Astrocyte of the spinal cord (primary cell): ENCODE data around the gene PET100.

Experiments
- DNase-seq: peaks from one replicate; pipeline ENCODE4 v3.0.0; 2011; ENCODE audit warnings: low read depth, low spot score
- H3K4me3 ChIP-seq: 2 replicates; pipeline ENCODE4 v1.5.1; 2011; ENCODE audit warnings: low read depth, mild to moderate bottlenecking, low read length, moderate library complexity
- in situ Hi-C: cut with HindIII; loops from 2 replicates; pipeline ENCODE4 v1.10.0; 2017; ENCODE audit warnings: low sequenced_read_pairs
- TF ChIP-seq, protein P1 (sequence below): IDR thresholded peaks from 2 replicates; pipeline ENCODE4 v1.5.1; 2012; ENCODE audit warnings: low read depth, mild to moderate bottlenecking, low read length, inconsistent platforms

PET100 gene

DNA sequence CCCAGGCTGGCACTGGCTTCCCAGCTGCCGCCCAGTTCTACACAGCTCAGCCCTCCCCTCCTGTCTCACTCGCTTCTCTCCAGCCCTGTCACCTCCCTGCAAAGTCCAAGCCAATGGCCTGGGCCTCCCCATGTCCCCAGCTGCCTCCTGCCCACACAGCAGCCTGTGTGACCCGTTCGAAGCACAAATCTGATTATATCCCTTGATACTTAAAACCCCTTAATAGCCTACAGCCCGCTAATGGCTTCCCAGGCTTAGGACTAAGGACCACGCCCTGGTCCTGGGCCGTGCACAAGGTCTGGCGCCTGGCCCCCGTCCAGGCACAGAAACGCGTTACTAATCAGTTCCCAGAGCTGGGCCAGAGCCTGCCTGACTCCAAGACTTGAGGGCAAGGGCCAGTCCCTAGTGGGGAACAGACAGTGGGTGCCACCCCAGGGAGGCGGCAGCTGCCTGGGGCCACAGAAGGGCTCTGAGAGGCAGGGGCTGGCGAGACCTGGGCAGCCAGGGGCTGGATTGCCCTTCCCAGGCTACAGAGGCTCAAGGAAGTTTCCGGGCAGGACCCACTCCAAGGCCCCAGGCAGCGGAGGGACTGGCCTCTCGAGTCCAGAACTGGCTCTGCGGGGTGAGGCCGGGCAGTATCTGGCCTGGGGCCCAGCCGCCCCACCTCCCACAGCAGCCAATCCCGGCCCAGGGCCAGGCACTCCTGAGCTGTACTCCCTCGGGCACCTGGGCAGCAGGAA is 10.7 kb upstream of the PET100 start:
- in situ Hi-C loops: no loop called here
- TF ChIP-seq, protein P1, sequence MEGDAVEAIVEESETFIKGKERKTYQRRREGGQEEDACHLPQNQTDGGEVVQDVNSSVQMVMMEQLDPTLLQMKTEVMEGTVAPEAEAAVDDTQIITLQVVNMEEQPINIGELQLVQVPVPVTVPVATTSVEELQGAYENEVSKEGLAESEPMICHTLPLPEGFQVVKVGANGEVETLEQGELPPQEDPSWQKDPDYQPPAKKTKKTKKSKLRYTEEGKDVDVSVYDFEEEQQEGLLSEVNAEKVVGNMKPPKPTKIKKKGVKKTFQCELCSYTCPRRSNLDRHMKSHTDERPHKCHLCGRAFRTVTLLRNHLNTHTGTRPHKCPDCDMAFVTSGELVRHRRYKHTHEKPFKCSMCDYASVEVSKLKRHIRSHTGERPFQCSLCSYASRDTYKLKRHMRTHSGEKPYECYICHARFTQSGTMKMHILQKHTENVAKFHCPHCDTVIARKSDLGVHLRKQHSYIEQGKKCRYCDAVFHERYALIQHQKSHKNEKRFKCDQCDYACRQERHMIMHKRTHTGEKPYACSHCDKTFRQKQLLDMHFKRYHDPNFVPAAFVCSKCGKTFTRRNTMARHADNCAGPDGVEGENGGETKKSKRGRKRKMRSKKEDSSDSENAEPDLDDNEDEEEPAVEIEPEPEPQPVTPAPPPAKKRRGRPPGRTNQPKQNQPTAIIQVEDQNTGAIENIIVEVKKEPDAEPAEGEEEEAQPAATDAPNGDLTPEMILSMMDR: no peak
- DNase-seq: no peak
- no peak overlapping the region for H3K4me3 ChIP-seq

DNA sequence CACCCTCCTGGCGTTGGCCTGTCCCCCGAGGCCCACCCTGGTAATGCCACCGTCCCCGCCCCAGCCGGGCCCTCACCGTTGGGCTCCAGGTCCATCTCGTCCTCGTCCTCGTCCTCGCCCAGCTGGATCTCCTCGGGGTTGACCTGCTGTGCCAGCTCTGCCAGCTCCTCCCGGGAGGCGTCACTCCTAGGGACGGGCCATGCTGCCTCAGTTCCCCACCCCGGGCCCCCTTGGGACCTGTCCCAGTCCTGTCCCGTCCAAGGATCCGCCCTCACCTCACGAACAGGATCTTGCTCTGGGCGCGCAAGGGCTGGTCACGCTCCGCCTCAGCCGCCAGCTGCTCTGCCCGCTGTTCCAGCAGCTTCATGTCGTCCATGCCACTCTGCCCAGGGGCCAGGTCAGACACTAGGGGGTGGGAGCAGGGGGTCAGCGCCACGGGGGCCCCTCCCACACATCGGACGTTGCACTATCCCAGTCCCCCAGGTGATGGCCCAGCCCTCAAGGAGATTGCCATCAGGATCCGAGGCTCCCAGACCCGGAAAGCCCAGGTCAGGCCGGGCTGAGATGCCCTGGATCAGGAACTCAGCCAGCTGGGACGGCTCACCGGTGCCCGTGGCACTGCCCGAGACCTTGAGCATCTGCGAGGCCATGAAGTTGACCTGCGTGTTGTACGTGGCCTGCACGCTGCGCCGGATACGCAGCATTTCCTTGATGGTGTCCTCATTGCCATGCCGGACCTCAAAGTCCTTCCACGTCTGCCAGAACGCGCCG is 9.7 kb upstream of the PET100 start:
- DNase-seq: no peak
- H3K4me3 ChIP-seq: no peak overlapping the region
- in situ Hi-C loops: no loop called here
- TF ChIP-seq, protein P1: no peak

DNA sequence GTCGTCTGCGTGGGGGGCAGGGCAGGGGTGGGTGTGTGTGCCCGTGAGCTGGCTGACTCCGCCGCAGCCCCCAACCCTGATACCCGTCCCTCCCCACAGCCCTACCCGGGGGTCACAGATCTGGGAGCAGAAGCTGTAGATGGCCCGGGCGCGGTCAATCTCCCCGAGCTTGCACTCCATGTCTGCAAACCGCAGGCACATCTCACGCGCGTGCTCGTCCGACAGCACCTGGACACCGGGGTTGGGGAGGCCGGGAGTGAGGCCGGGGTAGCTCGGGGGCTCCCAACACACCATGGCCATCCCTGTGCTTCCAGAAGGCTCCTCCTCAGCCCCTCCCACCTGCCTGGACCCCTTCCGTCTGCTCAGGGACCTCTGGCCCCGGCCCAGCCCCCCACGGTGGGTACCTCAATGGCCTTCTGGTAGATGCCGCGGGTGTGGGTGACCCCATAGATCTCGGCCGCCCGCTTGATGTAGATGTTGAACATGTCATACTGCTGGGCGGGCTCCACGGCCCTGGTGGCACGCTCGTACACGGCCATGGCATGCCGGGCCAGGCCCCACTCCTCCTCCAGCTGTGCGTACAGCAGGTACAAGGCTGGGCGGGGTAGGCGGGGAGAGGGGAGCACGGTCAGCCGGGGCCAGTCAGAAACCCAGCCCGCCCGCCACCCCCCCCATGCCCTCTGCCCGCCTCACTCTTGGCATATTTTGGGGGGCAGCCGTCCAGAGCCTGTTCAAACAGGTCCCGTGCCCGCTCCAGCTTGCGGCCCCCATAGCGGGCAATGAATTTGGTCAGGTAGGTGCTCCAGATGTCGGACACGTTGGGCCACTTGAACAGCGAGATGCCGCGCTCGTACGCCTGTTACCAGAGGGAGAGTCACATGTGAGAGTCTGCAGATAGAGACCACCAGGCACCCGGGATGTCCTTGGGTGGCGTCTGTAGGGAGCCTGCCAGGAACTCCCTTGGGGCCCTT is 8.9 kb upstream of the PET100 start:
- in situ Hi-C loops: no loop called here
- TF ChIP-seq, protein P1: no peak
- no peak overlapping the region for H3K4me3 ChIP-seq
- DNase-seq: no peak

DNA sequence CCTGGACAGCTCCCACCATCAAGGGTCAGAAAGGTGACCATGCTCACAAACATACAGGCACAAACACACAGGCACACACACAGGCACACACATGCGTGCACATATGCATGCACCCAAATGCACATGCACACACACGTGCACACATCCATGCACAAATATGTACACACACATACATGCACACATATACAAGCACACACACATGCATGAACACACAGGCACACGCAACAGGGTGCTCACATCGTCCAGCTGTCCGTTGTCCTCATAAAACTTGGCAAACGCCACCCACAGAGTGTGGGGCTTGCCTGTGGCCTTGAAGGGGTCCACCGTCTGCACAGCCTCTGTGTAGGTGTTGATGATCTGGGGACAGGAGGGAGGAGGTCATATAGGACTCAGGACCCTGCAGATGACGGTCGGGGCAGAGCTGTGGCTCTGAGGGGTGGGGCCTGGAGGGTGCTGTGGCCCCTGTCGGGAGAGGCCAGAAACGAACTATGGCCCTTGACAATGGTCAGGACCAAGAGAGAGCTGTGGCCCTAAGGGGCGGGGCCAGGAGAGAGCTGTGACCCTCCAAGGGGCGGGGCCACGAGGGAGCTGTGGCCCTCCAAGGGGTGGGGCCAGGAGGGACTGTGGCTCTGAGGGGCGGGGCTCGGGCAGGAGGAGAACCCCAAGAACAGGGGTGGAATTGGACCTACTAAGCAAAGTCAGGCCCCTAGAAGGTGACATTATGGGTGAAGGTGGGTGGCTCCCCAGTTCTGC is 6.5 kb upstream of the PET100 start:
- TF ChIP-seq, protein P1: no peak
- no peak overlapping the region for H3K4me3 ChIP-seq
- in situ Hi-C loops: no loop called here
- no peak for DNase-seq

DNA sequence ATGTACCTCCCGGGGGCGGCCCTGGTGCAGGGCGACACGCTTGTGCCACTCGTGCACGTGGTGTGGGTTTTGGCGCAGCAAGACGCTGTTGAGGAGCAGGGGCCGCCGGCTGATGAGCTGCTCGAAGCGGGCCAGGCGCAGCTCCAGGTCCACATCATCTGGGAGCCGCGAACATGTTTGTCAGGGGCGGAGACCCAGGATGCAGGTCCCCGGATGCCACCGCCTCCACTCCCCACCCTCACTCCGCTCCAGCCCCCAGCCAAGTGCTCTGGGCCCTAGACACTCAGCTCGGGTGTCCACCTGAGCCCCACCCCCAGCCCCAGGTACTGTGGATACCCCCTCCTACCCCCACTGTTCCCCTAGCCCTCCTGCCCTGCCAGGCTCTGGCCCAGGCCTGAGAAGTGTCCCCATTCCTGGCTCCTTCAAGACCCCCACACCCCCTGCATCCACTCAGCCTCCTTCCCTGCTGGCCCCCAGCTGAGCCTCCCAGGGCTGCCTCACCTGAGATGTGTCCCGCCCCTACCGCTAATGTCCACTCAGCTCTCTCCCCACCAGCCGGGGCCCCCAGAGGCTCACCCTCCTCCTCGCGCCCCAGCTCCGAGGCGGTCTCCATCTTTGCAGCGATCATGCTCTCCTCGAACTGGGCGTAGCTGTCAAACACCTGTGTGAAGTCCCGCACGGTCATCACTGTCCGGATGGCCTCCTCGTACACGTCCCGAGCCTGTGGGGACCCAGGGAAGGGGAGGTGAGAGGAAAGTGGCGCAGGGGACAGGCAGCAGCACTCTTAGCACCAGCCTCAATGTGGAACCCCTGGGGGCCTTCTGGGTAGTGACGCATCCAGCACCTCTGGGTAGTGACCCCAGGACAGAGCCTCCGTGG is 5.6 kb upstream of the PET100 start:
- no peak overlapping the region for H3K4me3 ChIP-seq
- in situ Hi-C loops: no loop called here
- TF ChIP-seq, protein P1: no peak
- no peak for DNase-seq
